ENCODE measurements around the gene S100A7.

GRCh38 chr1:153417136-153417888 is 43.1 kb downstream of the S100A7 start:
- TF ChIP-seq GATA2 (IDR thresholded peaks at IDR 0.05; ENCODE audit: low read depth, low read length) = no peak
- TF ChIP-seq GATA3 (IDR thresholded peaks at IDR 0.05; ENCODE audit: low read depth, low read length) = no peak
